Left lung (tissue), 10 donors: ENCODE results near the gene GBE1. TPM values are rescaled to one million over a fixed set of nuclear protein-coding genes. Genes with fewer than 3 reads are reported as not detected.
A peak's percentile ranks its signal among the peaks of the same experiment; 100 is the strongest.
"Not testable (repeated sequence)": the region's sequence is repeated elsewhere in the genome, so short reads cannot be mapped to it uniquely, and the experiment has no call there.

Experiments
- ATAC-seq: fragments of 200-7000 bp; cut with Tn5 transposase; one replicate; pipeline ENCODE4 v1.9.1; 2020; ENCODE audit warnings: moderate library complexity
- DNase-seq, 4 donors: peaks; one replicate each; pipeline ENCODE4 v3.0.0-alpha.2; 2013 to 2020
- H3K27ac ChIP-seq, 2 donors: fragments of 200-600 bp; sonication (generic) in 1 of 2; one replicate each; pipeline versions ENCODE4 v1.5.0 to v1.8.0; 2020 to 2021
- H3K27me3 ChIP-seq, 2 donors: fragments of 200-600 bp; sonication (generic) in 1 of 2; one replicate each; pipeline versions ENCODE4 v1.5.0 to v1.8.0; 2020 to 2021
- H3K36me3 ChIP-seq, 2 donors: fragments of 200-600 bp; sonication (generic) in 1 of 2; one replicate each; pipeline versions ENCODE4 v1.5.0 to v1.8.0; 2020 to 2021
- H3K4me1 ChIP-seq, 2 donors: fragments of 200-600 bp; one replicate each; pipeline ENCODE4 v1.8.0; 2021
- H3K4me3 ChIP-seq, 2 donors: fragments of 200-600 bp; sonication (generic) in 1 of 2; one replicate each; pipeline versions ENCODE4 v1.5.0 to v1.8.0; 2020 to 2021; ENCODE audit warnings: mild to moderate bottlenecking in 1 of 2
- H3K9me3 ChIP-seq, 2 donors: fragments of 200-600 bp; sonication (generic) in 1 of 2; one replicate each; pipeline versions ENCODE4 v1.5.0 to v1.8.0; 2020 to 2021
- intact Hi-C, 2 donors: fragments of 100-400 bp; cut with DNase I; formaldehyde crosslinking; loops; one replicate each; pipeline versions ENCODE4 v1.11.2 to v1.14.2; 2022
- polyA plus RNA-seq, 6 donors: library from polyadenylated mRNA; unstranded; fragments of 120-200 nt; gene quantifications; one replicate each; pipeline ENCODE4 v1.2.1, GENCODE V29; 2013; ENCODE audit not compliant: insufficient read length in 6 of 6
- total RNA-seq, 2 donors: library from RNA; stranded (reverse); fragmentation: NEBNext Ultra II Directional; extraction: Animal tissue kit (Norgen Biotek cat#: 25700); gene quantifications; one replicate each; pipeline ENCODE4 v1.2.1, GENCODE V29; 2021
- TF ChIP-seq, protein P1 (sequence below), 2 donors: fragments of 200-600 bp; sonication (generic) in 1 of 2; IDR thresholded peaks; one replicate each; pipeline versions ENCODE4 v1.5.0 to v1.8.0; 2021; ENCODE audit warnings: antibody characterized with exemption in 2 of 2
- donor health status: DM: no; HTN: yes; CAD: no.
- donor health status: DM: no; HTN: no; CAD: no.

Gene GBE1
- total and polyA plus RNA-seq, 8 donors: 13.3 to 53.1 (median 16.3) TPM

DNA sequence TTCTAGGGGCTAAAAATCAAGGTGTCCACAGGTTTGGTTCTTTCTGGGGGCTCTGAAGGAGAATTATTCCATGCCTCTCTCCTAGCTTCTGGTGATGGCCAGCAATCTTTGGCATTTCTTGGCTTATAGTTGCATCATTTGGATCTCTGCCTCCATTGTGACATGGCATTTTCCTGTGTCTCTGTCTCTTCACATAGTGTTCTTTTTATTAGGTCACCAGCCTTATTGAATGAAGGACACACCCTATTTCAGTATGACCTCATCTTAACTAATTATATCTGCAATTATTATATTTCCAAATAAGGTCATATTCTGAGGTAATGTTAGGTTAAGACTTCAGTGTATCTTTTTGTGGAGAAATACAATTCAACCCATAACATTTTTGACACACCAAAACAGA is 3.2 kb upstream of the GBE1 start:
- intact Hi-C loops: no loop called here
- ATAC-seq (no peak), DNase-seq (no peak)
- TF ChIP-seq, protein P1, sequence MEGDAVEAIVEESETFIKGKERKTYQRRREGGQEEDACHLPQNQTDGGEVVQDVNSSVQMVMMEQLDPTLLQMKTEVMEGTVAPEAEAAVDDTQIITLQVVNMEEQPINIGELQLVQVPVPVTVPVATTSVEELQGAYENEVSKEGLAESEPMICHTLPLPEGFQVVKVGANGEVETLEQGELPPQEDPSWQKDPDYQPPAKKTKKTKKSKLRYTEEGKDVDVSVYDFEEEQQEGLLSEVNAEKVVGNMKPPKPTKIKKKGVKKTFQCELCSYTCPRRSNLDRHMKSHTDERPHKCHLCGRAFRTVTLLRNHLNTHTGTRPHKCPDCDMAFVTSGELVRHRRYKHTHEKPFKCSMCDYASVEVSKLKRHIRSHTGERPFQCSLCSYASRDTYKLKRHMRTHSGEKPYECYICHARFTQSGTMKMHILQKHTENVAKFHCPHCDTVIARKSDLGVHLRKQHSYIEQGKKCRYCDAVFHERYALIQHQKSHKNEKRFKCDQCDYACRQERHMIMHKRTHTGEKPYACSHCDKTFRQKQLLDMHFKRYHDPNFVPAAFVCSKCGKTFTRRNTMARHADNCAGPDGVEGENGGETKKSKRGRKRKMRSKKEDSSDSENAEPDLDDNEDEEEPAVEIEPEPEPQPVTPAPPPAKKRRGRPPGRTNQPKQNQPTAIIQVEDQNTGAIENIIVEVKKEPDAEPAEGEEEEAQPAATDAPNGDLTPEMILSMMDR (IDR thresholded peaks at IDR 0.05): no peak
- peaks cover 0 to 23% of the 10 kb centered on the region in 2 donors for H3K4me1 ChIP-seq
- H3K9me3 ChIP-seq: no peaks in the 10 kb centered on the region
- no peaks in the 10 kb centered on the region for H3K36me3 ChIP-seq
- H3K27me3 ChIP-seq: no peaks in the 10 kb centered on the region
- H3K27ac ChIP-seq: no peak overlapping the region
- no peak overlapping the region for H3K4me3 ChIP-seq

- Histone ChIP-seq H3K36me3 (peaks cover 0 to under 1% of the 10 kb centered on the region in 2 donors), H3K9me3 (no peaks in the 10 kb centered on the region), H3K27ac (no peak overlapping the region), H3K4me1 (peaks cover 0 to 29% of the 10 kb centered on the region in 2 donors), H3K4me3 (no peak overlapping the region), H3K27me3 (no peaks in the 10 kb centered on the region)
- TF ChIP-seq, protein P1 (IDR thresholded peaks at IDR 0.05): no peak
- no peak for ATAC-seq
- intact Hi-C loops: no loop called here
- DNase-seq: no peak
Measured at GRCh38 chr3:81764002-81764401, 2.6 kb upstream of the GBE1 start.

DNA sequence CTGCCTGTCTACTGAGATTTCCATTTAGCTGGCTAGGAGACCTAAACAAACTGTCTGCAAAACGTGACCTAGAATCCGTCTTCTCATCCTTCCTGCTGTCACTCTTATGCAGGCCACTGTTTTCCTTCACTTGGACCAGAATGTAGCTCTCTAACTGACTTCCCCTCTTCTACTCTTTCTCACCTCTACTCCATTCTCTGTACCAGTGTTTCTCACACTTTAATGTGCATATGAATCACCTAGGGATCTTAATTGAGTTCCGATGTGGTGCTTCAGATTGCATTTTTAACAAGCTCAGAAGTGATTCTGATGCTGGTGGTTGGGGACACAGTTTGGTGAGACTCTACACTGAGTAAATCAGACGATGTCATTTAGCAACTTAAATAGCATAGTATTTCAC is 1.6 kb upstream of the GBE1 start:
- Histone ChIP-seq H3K4me3 (no peak overlapping the region), H3K27me3 (no peaks in the 10 kb centered on the region), H3K27ac (no peak overlapping the region), H3K36me3 (peaks cover 0 to 4% of the 10 kb centered on the region in 2 donors), H3K4me1 (peaks cover 0 to 39% of the 10 kb centered on the region in 2 donors), H3K9me3 (no peaks in the 10 kb centered on the region)
- DNase-seq (no peak), ATAC-seq (no peak)
- intact Hi-C loops: no loop called here
- TF ChIP-seq, protein P1 (IDR thresholded peaks at IDR 0.05): no peak

GRCh38 chr3:81761904-81762580 is 597 bp upstream of the GBE1 start:
- peaks cover 0 to 43% of the 10 kb centered on the region in 2 donors for H3K4me1 ChIP-seq
- TF ChIP-seq, protein P1 (IDR thresholded peaks at IDR 0.05): no peak
- H3K9me3 ChIP-seq: no peaks in the 10 kb centered on the region
- peak overlapping the region; percentile 50 to 63 for H3K4me3 ChIP-seq
- H3K27ac ChIP-seq: peak overlapping the region; percentile 99 to 100
- intact Hi-C loops: no loop called here
- peaks cover 0 to 4% of the 10 kb centered on the region in 2 donors for H3K36me3 ChIP-seq
- H3K27me3 ChIP-seq: no peaks in the 10 kb centered on the region
- ATAC-seq (no peak), DNase-seq (no peak)

DNA sequence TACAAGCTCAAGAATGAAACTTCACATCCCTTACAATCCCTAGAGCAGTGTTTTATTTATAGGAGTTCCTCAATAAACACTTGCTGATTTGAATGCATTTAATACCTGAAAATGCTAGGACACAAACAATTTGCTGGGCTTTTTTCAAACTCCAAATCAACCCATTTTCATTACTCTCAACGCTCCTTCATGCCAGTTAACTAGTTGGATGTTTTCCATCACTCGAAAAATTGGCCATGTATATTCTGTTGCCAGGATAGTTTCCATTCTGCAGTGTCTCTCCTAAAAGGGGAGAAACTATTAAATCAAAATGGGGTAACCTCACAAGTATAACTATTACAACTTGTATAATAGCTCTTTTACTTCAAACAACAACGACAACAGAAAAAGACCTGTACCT is 1.2 kb downstream of the GBE1 start:
- Histone ChIP-seq H3K27me3 (no peaks in the 10 kb centered on the region), H3K4me3 (peak overlapping the region; percentile 50 to 63), H3K4me1 (peaks cover 0 to 43% of the 10 kb centered on the region in 2 donors), H3K36me3 (peaks cover 0 to 8% of the 10 kb centered on the region in 2 donors), H3K27ac (peak overlapping the region; percentile 99 to 100), H3K9me3 (no peaks in the 10 kb centered on the region)
- DNase-seq (no peak), ATAC-seq (no peak)
- intact Hi-C loops: no loop called here
- TF ChIP-seq, protein P1 (IDR thresholded peaks at IDR 0.05): no peak

DNA sequence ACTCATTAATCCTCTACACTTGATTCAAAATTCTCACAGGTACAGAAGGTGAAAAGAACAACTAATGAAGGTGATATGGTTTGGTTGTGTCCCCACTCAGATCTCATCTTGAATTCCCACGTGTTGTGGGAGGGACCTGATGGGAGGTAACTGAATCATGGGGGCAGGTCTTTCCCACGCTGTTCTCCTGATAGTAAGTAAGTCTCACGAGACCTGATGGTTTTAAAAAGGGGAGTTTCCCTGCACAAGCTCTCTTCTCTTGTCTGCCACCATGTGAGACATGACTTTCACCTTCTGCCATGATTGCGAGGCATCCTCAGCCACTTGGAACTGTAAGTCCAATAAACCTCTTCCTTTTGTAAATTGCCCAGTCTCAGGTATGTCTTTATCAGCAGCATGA is 2.7 kb downstream of the GBE1 start:
- H3K27ac ChIP-seq: peak overlapping the region in 1 of 2 donors; percentile 11
- ATAC-seq, intact Hi-C loops, H3K27me3 ChIP-seq, H3K36me3 ChIP-seq, DNase-seq, H3K9me3 ChIP-seq, H3K4me3 ChIP-seq: not testable (repeated sequence)
- peaks cover 0 to 39% of the 10 kb centered on the region in 2 donors for H3K4me1 ChIP-seq
